HepG2 (cell line): ENCODE results near the gene ADARB1. TPM values are rescaled to one million over a fixed set of nuclear protein-coding genes. Genes with fewer than 3 reads are reported as not detected.

ENCODE experiments used
- ATAC-seq: fragments of 200-7000 bp; cut with Tn5 transposase; 3 replicates; pipeline ENCODE4 v1.9.1; 2020; ENCODE audit warnings: mild to moderate bottlenecking, moderate library complexity
- BruUV-seq: library from RNA; stranded (reverse); fragments of 400-500 nt; replicated peaks from 2 replicates; lab custom pipeline; 2021; lab: Mats Ljungman, UMichigan
- CTCF ChIA-PET: fragments of 300-600 bp; formaldehyde crosslinking; extraction: SDS; loops from one replicate; lab custom pipeline; 2021; ENCODE audit warnings: low total read pairs, inconsistent platforms, low intra/inter-chr PET ratio; lab: Yijun Ruan, JAX
- POLR2A ChIA-PET: fragments of 350-600 bp; sonication (Branson Sonifier 250); formaldehyde crosslinking; loops from one replicate; lab custom pipeline; 2020; ENCODE audit warnings: antibody characterized with exemption, inconsistent platforms; lab: Yijun Ruan, JAX
- DNase-seq: peaks from one replicate; pipeline ENCODE4 v3.0.0-alpha.2; 2015; ENCODE audit warnings: low spot score
- FAIRE-seq: peaks from 3 replicates; lab custom pipeline; 2011; peaks lifted over from hg19 to GRCh38; lab: Jason Lieb, UNC
- H2AFZ ChIP-seq: one replicate; pipeline ENCODE4 v1.6.1; 2011; ENCODE audit warnings: low read length, inconsistent platforms
- H3K27ac ChIP-seq: fragments of 300-600 bp; 3 replicates; pipeline ENCODE4 v1.8.0; 2011; ENCODE audit warnings: mixed run types, mild to moderate bottlenecking, mixed read lengths, low read length, inconsistent platforms; ENCODE audit not compliant: insufficient read depth; ENCODE audit errors: extremely low read length
- H3K27me3 ChIP-seq, 2 experiments: fragments of 200-600 bp in 1 of 2; 2 replicates in 1 of 2; 3 replicates in 1 of 2; pipeline versions ENCODE4 v1.6.0 to v1.8.0; 2011; ENCODE audit warnings: low read length in 2 of 2, mild to moderate bottlenecking in 2 of 2, moderate library complexity in 2 of 2, inconsistent platforms in 1 of 2; ENCODE audit not compliant: insufficient read depth in 2 of 2, control insufficient read depth in 1 of 2
- H3K36me3 ChIP-seq, 2 experiments: fragments of 200-600 bp in 1 of 2; replicated peaks in 1 of 2; 2 replicates in 1 of 2; 3 replicates in 1 of 2; pipeline versions ENCODE4 v1.5.1 to v1.8.0; 2011; ENCODE audit warnings: low read length in 2 of 2, inconsistent platforms in 1 of 2; ENCODE audit not compliant: insufficient read depth in 2 of 2, control insufficient read depth in 1 of 2
- H3K4me1 ChIP-seq: 2 replicates; pipeline ENCODE4 v1.5.1; 2012; ENCODE audit warnings: low read length, inconsistent platforms; ENCODE audit not compliant: insufficient read depth
- H3K4me2 ChIP-seq: 2 replicates; pipeline ENCODE4 v1.6.0; 2011; ENCODE audit warnings: low read depth, low read length, inconsistent platforms
- H3K4me3 ChIP-seq, 3 experiments: fragments of 200-600 bp in 1 of 3; sonication (generic), shearing (Covaris generic) in 1 of 3; replicated peaks in 1 of 3; 2 replicates each; pipeline ENCODE4 v1.5.1; 2011 to 2016; ENCODE audit warnings: low read length in 3 of 3, inconsistent platforms in 2 of 3, low read depth in 2 of 3, mild to moderate bottlenecking in 2 of 3, control low read depth in 1 of 3, mixed read lengths in 1 of 3; ENCODE audit not compliant: insufficient read depth in 1 of 3
- H3K79me2 ChIP-seq: one replicate; pipeline ENCODE4 v1.6.1; 2011; ENCODE audit warnings: low read length, inconsistent platforms; ENCODE audit not compliant: insufficient read depth
- H3K9ac ChIP-seq: 2 replicates; pipeline ENCODE4 v1.6.0; 2011; ENCODE audit warnings: mild to moderate bottlenecking, low read depth, low read length, inconsistent platforms; ENCODE audit not compliant: insufficient read depth
- H3K9me3 ChIP-seq: 2 replicates; pipeline ENCODE4 v1.5.1; 2012; ENCODE audit warnings: mild to moderate bottlenecking, low read length
- H4K20me1 ChIP-seq: 2 replicates; pipeline ENCODE4 v1.6.0; 2011; ENCODE audit warnings: inconsistent platforms, mild to moderate bottlenecking, low read length, moderate library complexity; ENCODE audit not compliant: insufficient read depth
- ELF4 ChIP-seq: sonication (generic); formaldehyde crosslinking; IDR thresholded peaks from 2 replicates; pipeline ENCODE4 v1.5.0; 2020; ENCODE audit warnings: missing genetic modification reagents, mild to moderate bottlenecking, moderate library complexity, borderline replicate concordance
- GTF2F1 ChIP-seq: fragments of 150-350 bp; IDR thresholded peaks from 2 replicates; pipeline ENCODE4 v1.6.1; 2014; ENCODE audit warnings: low read length
- PCBP2 ChIP-seq: fragments of 200-400 bp; formaldehyde crosslinking; optimal IDR thresholded peaks from 2 replicates; pipeline ENCODE3; 2018; ENCODE audit warnings: low read length, low read depth; ENCODE audit not compliant: poor library complexity, severe bottlenecking
- TEAD2 ChIP-seq: sonication (generic); formaldehyde crosslinking; IDR thresholded peaks from 2 replicates; pipeline ENCODE4 v1.9.0; 2021; ENCODE audit warnings: missing genetic modification reagents
- ZBTB1 ChIP-seq: sonication (generic); formaldehyde crosslinking; IDR thresholded peaks from 2 replicates; pipeline ENCODE4 v1.4.0; 2020; ENCODE audit warnings: missing genetic modification reagents, borderline replicate concordance
- ZBTB42 ChIP-seq: sonication (generic); formaldehyde crosslinking; IDR thresholded peaks from 2 replicates; pipeline ENCODE4 v1.5.0; 2020; ENCODE audit warnings: mild to moderate bottlenecking, missing genetic modification reagents
- ZFP36 ChIP-seq: fragments of 150-350 bp; IDR thresholded peaks from 2 replicates; pipeline ENCODE4 v1.6.1; 2018; ENCODE audit warnings: borderline replicate concordance, low read length, low read depth; ENCODE audit not compliant: partially characterized antibody
- ZNF235 ChIP-seq: sonication (generic); formaldehyde crosslinking; IDR thresholded peaks from 2 replicates; pipeline ENCODE4 v1.8.1; 2023; ENCODE audit warnings: mild to moderate bottlenecking, missing genetic modification reagents, borderline replicate concordance
- ZNF260 ChIP-seq: sonication (generic); formaldehyde crosslinking; IDR thresholded peaks from 2 replicates; pipeline ENCODE4 v1.4.0; 2020; ENCODE audit warnings: missing genetic modification reagents, low read depth, mild to moderate bottlenecking, borderline replicate concordance
- ZNF264 ChIP-seq: sonication (generic); formaldehyde crosslinking; IDR thresholded peaks from 2 replicates; pipeline ENCODE4 v1.4.0; 2020; ENCODE audit warnings: missing genetic modification reagents
- WGBS: methylation state at CpG from one replicate; pipeline ENCODE4 v1.1.6; 2017; ENCODE audit warnings: low lambda C conversion rate; 5-methylcytosine and 5-hydroxymethylcytosine counted together
- in situ Hi-C: cut with HindIII; loops from 2 replicates; pipeline ENCODE4 v1.10.0; 2017; ENCODE audit warnings: low pct_unique_long_range_greater_than_20kb; ENCODE audit not compliant: extremely low pct_ligation_motif_present
- intact Hi-C: fragments of 100-400 bp; cut with micrococcal nuclease; formaldehyde crosslinking; loops from one replicate; pipeline ENCODE4 v1.10.0; 2022; ENCODE audit not compliant: unreplicated experiment
- polyA plus RNA-seq, 8 experiments: library from polyadenylated mRNA; depleted of rRNA in 3 of 8; stranded (reverse) in 7 of 8; unstranded in 1 of 8; fragments of >200 nt; fragmentation: Illumina TruSeq in 4 of 8; extraction: Trizol in 4 of 8; gene quantifications; 2 replicates each; pipeline versions ENCODE4 v1.2.1 to v1.2.3, GENCODE V29; 2011 to 2016; ENCODE audit warnings: low read depth in 4 of 8, missing spikeins in 1 of 8, mixed read lengths in 1 of 8; ENCODE audit not compliant: insufficient read depth in 1 of 8
- total RNA-seq, 5 experiments: library from RNA; depleted of rRNA; stranded (reverse); fragments of >200 nt; fragmentation: Illumina TruSeq; extraction: Trizol; gene quantifications; 2 replicates each; pipeline ENCODE4 v1.2.3, GENCODE V29; 2016; ENCODE audit warnings: low read depth in 1 of 5
- TF ChIP-seq, protein P1 (sequence below): sonication (generic); formaldehyde crosslinking; IDR thresholded peaks from 2 replicates; pipeline ENCODE4 v1.5.0; 2020; ENCODE audit warnings: missing genetic modification reagents
- TF ChIP-seq, protein P2 (sequence below), 2 experiments: fragments of 450-650 bp in 1 of 2; sonication (generic) in 1 of 2; formaldehyde crosslinking; IDR thresholded peaks; 2 replicates each; pipeline versions ENCODE4 v1.5.0 to v1.8.0; 2020 to 2022; ENCODE audit warnings: mild to moderate bottlenecking in 1 of 2, missing genetic modification reagents in 1 of 2
- TF ChIP-seq, protein P3 (sequence below), 2 experiments: sonication (generic) in 1 of 2; formaldehyde crosslinking in 1 of 2; IDR thresholded peaks; 2 replicates each; pipeline versions ENCODE4 v1.4.0 to v1.6.1; 2018 to 2020; ENCODE audit warnings: missing genetic modification reagents in 2 of 2, borderline replicate concordance in 1 of 2, low read depth in 1 of 2, mild to moderate bottlenecking in 1 of 2, missing biosample characterization in 1 of 2

The ADARB1 gene
- total and polyA plus RNA-seq, 2 of the 13 experiments (the other 11 are each of a cell fraction or from before 2014, with no cell fraction given): 6.6 to 10.0 TPM

DNA sequence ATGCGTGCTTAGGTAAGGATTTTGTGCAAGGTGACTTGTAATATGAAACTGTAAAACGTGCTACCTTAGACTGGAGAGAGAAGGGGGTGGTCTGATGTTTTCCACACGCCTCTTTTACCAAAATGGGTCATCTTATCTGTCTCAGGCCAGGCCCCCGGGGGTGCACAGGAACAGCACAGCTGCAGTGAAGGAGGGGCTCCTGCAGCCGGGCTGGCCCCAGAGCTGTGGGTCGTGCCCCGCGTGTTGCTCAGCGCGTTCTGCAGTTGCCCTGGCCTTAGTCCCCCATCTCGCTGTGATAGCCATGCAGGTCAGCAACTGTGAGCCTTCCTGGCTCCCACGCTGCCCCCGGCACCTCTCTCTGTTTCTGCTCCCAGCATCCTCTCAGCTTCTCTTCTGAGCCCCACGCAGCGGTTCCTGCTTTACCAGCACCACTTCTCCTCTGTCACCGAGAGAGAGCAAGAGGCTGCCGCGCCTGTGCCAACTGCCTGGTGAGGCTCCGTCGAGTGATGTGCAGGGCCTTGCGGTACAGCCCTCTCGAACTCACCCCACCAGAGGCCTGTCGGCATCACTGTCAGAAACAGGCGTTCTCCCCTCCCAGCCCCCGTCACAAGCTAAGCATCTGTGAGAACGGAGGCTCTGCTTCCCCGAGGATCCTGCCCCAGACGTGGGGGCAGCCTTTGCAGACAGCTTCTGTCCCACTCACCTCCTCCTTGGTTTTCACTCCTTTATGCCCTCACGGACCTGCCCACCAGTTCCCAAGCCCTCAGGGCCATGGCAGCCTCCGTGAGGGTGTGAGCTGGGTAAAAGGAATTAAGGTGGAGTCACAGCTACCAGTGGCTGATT, 73.3 kb downstream of the ADARB1 start (continued):
- no peak for TF ChIP-seq ZNF264
- TF ChIP-seq ZBTB1: no peak
- no peak for TF ChIP-seq ZNF235 (CRISPR knock-in tag)
- TF ChIP-seq, protein P1, sequence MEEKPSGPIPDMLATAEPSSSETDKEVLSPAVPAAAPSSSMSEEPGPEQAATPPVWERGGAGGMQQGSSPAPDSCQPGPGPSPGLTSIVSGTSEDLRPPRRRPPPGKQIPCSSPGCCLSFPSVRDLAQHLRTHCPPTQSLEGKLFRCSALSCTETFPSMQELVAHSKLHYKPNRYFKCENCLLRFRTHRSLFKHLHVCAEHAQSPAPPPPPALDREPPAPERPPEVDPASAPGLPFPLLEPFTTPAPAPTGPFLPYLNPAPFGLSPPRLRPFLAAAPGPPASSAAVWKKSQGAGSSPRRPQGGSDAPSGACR (CRISPR knock-in tag): no peak
- TF ChIP-seq, all 625 proteins: peak for 0

DNA sequence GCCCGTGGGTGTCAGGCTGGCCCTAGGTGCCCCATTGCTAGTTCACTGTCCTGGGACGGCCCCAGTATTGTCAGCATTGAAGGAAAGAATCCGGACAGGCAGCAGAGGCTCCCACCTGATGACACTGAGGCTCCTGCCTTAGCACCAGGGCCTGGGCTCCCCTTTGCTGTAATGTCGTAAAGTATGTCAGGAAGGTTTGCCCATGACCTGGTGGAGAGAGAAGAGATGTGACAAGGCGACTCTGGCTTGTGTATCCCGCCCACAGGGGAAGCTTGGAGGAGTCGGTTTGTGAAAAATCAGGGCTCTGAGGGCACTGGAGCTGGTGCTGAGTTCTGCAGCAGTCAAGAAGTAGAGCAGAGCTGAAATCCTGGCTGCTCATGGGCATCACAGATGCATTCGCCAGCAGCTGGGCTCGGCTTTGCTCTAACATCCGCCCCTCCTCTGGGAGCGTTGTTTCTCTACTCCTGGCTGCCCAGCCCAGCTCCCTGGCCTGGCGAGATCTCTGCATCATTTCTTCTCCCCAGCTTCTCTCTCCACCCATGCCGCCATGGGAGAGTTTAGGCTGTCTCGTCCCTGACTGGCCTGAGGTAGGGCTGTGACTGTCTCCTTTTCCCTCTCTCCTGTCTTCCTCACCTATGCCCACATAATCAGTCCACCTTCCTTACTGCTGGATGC, 74.1 kb downstream of the ADARB1 start:
- H4K20me1 ChIP-seq: no peaks in the 10 kb centered on the region
- in situ Hi-C loops: no loop called here
- DNase-seq: no peak
- H3K27me3 ChIP-seq: no peaks in the 10 kb centered on the region
- H3K36me3 ChIP-seq: peaks cover 4% of the 10 kb centered on the region in 2 experiments; a peak in 2 of 5 replicates
- no peaks in the 10 kb centered on the region for H3K79me2 ChIP-seq
- H3K4me2 ChIP-seq: no peak overlapping the region
- no peak overlapping the region for H3K9ac ChIP-seq
- H3K4me1 ChIP-seq: no peaks in the 10 kb centered on the region
- no peak for FAIRE-seq
- 93% methylated on average over 14 of the region's 14 CpGs for WGBS
- ATAC-seq: no peak
- POLR2A ChIA-PET: interaction anchor here (1.5 kb wide), 1 partner anchor 10 kb away, joined by 3 read pairs; no protein-coding TSS in a partner anchor
- no peak for TF ChIP-seq TEAD2
- TF ChIP-seq, protein P2, sequence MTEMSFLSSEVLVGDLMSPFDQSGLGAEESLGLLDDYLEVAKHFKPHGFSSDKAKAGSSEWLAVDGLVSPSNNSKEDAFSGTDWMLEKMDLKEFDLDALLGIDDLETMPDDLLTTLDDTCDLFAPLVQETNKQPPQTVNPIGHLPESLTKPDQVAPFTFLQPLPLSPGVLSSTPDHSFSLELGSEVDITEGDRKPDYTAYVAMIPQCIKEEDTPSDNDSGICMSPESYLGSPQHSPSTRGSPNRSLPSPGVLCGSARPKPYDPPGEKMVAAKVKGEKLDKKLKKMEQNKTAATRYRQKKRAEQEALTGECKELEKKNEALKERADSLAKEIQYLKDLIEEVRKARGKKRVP (CRISPR knock-in tag; IDR thresholded peaks at IDR 0.05): no peak
- no peak for TF ChIP-seq ELF4 (CRISPR knock-in tag)
- TF ChIP-seq, protein P3, sequence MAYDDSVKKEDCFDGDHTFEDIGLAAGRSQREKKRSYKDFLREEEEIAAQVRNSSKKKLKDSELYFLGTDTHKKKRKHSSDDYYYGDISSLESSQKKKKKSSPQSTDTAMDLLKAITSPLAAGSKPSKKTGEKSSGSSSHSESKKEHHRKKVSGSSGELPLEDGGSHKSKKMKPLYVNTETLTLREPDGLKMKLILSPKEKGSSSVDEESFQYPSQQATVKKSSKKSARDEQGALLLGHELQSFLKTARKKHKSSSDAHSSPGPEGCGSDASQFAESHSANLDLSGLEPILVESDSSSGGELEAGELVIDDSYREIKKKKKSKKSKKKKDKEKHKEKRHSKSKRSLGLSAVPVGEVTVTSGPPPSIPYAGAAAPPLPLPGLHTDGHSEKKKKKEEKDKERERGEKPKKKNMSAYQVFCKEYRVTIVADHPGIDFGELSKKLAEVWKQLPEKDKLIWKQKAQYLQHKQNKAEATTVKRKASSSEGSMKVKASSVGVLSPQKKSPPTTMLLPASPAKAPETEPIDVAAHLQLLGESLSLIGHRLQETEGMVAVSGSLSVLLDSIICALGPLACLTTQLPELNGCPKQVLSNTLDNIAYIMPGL (CRISPR knock-in tag; IDR thresholded peaks at IDR 0.05; ENCODE audit: borderline replicate concordance in 1 of 2, low read depth in 1 of 2): no peak
- no peak for TF ChIP-seq ZNF235 (CRISPR knock-in tag)
- TF ChIP-seq GTF2F1: no peak
- TF ChIP-seq ZFP36: no peak
- TF ChIP-seq ZNF260 (CRISPR knock-in tag): no peak
- TF ChIP-seq ZBTB42 (CRISPR knock-in tag): no peak
- no peak for TF ChIP-seq PCBP2
- TF ChIP-seq, all 625 proteins: peak for 0
- CTCF ChIA-PET: no interaction called here
- Histone ChIP-seq H3K4me3 (no peak overlapping the region), H2AFZ (no peak overlapping the region), H3K9me3 (no peaks in the 10 kb centered on the region), H3K27ac (no peak overlapping the region)
- intact Hi-C loops: no loop called here
- BruUV-seq: no TSS peak
